ENCODE measurements around the gene MRM2. TPM values are rescaled to one million over a fixed set of nuclear protein-coding genes. Genes with fewer than 3 reads are reported as not detected.

MRM2 gene
- total and polyA plus RNA-seq, 8 donors = 9.9 to 22.3 (median 17.9) TPM

- DNase-seq = peak in 1 of 2 donors; percentile 69
- Histone ChIP-seq H3K9me3 (no peaks in the 10 kb centered on the region), H3K27me3 (no peaks in the 10 kb centered on the region), H3K4me1 (peaks cover 0 to 29% (median 8%) of the 10 kb centered on the region in 4 donors), H3K27ac (no peak overlapping the region), H3K36me3 (peaks cover 8 to 47% (median 45%) of the 10 kb centered on the region in 4 donors), H3K4me3 (no peak overlapping the region)
- TF ChIP-seq POLR2AphosphoS5 (IDR thresholded peaks at IDR 0.05) = no peak
- no peak for TF ChIP-seq CTCF (IDR thresholded peaks at IDR 0.05)
- no peak for TF ChIP-seq POLR2A (IDR thresholded peaks at IDR 0.05)
- TF ChIP-seq EP300 (IDR thresholded peaks at IDR 0.05) = no peak
- WGBS, 5 donors = 85 to 94% (median 91%) methylated on average over 24 to 31 of the region's 31 CpGs
- intact Hi-C loops (cut with DNase I; ENCODE audit: low total_unique reads) = no loop called here
Measured at GRCh38 chr7:2201686-2202360, 40.2 kb downstream of the MRM2 start.

GRCh38 chr7:2201128-2201527, 40.9 kb downstream of the MRM2 start:
- intact Hi-C loops (cut with DNase I; ENCODE audit: low total_unique reads) = no loop called here
- Histone ChIP-seq H3K27me3 (no peaks in the 10 kb centered on the region), H3K36me3 (peaks cover 8 to 54% (median 51%) of the 10 kb centered on the region in 4 donors), H3K9me3 (peaks cover 0 to 2% (median 0%) of the 10 kb centered on the region in 4 donors), H3K4me3 (no peak overlapping the region), H3K4me1 (peaks cover 0 to 29% (median 8%) of the 10 kb centered on the region in 4 donors), H3K27ac (no peak overlapping the region)
- 94 to 98% (median 97%) methylated on average over 7 to 10 of the region's 10 CpGs for whole genome bisulfite sequencing, 5 donors
- TF ChIP-seq POLR2AphosphoS5 (IDR thresholded peaks at IDR 0.05) (no peak), POLR2A (IDR thresholded peaks at IDR 0.05) (no peak), CTCF (IDR thresholded peaks at IDR 0.05) (no peak), EP300 (IDR thresholded peaks at IDR 0.05) (no peak)
- DNase-seq = no peak

GRCh38 chr7:2200584-2200980, 41.4 kb downstream of the MRM2 start:
- H3K4me3 ChIP-seq = no peak overlapping the region
- peaks cover 8 to 58% (median 56%) of the 10 kb centered on the region in 4 donors for H3K36me3 ChIP-seq
- no peak overlapping the region for H3K27ac ChIP-seq
- 94 to 98% (median 96%) methylated on average over 14 to 18 of the region's 18 CpGs for WGBS, 5 donors
- TF ChIP-seq POLR2AphosphoS5 (IDR thresholded peaks at IDR 0.05) (no peak), CTCF (IDR thresholded peaks at IDR 0.05) (no peak)
- DNase-seq = no peak
- peaks cover 0 to 29% (median 8%) of the 10 kb centered on the region in 4 donors for H3K4me1 ChIP-seq
- no peaks in the 10 kb centered on the region for H3K27me3 ChIP-seq
- intact Hi-C loops (cut with DNase I; ENCODE audit: low total_unique reads) = no loop called here
- H3K9me3 ChIP-seq = peaks cover 0 to 7% (median under 1%) of the 10 kb centered on the region in 4 donors

DNA sequence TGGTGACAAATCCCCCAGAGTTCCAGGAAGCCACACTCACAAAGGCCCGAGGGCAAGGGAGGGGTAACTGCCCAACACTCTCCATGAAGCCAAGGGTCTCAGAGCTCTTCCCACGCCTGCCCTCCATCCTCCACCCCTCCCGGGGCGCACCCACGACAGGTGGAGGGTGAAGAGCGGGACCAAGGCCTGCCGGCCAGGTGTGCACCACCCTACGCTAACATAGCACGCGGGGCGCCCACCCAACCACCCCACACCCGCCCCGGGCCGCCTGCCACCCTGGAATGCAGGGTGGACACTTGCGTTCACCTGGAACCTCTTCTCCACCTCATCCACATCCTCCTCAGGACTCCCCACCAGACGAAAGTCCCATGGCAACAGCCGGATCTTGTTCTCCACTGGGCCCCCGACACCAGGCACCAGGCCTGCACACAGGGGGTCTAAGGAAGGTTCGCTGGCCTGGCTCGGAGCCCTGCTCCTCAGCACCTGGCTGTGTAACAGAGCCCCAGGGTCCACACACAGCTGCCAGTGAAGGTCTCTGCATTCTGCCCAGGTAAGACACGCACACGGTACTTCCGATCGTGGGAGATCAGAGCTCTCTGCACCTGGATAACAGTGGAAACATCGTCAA, 41.9 kb downstream of the MRM2 start:
- intact Hi-C loops (cut with DNase I; ENCODE audit: low total_unique reads) = no loop called here
- Histone ChIP-seq H3K36me3 (peaks cover 8 to 61% (median 59%) of the 10 kb centered on the region in 4 donors), H3K4me1 (peaks cover 0 to 25% (median 8%) of the 10 kb centered on the region in 4 donors), H3K4me3 (no peak overlapping the region), H3K27ac (no peak overlapping the region), H3K9me3 (peaks cover 0 to 12% (median 3%) of the 10 kb centered on the region in 4 donors), H3K27me3 (no peaks in the 10 kb centered on the region)
- no peak for TF ChIP-seq POLR2AphosphoS5 (IDR thresholded peaks at IDR 0.05)
- TF ChIP-seq CTCF (IDR thresholded peaks at IDR 0.05) = no peak
- no peak for TF ChIP-seq EP300 (IDR thresholded peaks at IDR 0.05)
- no peak for TF ChIP-seq POLR2A (IDR thresholded peaks at IDR 0.05)
- no peak for DNase-seq
- 94 to 96% (median 94%) methylated on average over 22 to 25 of the region's 25 CpGs for WGBS, 5 donors

Data from stomach (tissue), 9 donors.